Measurements from ENCODE around the gene SRSF4. TPM values are rescaled to one million over a fixed set of nuclear protein-coding genes. Genes with fewer than 3 reads are reported as not detected.

SRSF4 gene
- total RNA-seq (46.8 TPM), polyA plus RNA-seq (85.8 TPM)
- long read RNA-seq, donor 1, transcript SRSF4-201 (6 exons, 2,387 nt): major isoform, 9 of 10 reads
- long read RNA-seq, donor 1, partial matches to known transcripts: 0 of 10 reads
- long read RNA-seq, donor 1, other reads (novel, unspliced or antisense): 0 of 10 reads
- long read RNA-seq, donor 2, transcript SRSF4-202 (5 exons, 1,264 nt): minor isoform, 8 of 132 reads
- long read RNA-seq, donor 2, transcript SRSF4-201 (6 exons, 2,387 nt): major isoform, 70 of 132 reads
- long read RNA-seq, donor 2, partial matches to known transcripts: 53 of 132 reads
- long read RNA-seq, donor 2, other reads (novel, unspliced or antisense): 0 of 132 reads
- long read RNA-seq, donor 3, transcript SRSF4-201 (6 exons, 2,387 nt): major isoform, 43 of 45 reads
- long read RNA-seq, donor 3, partial matches to known transcripts: 0 of 45 reads
- long read RNA-seq, donor 3, other reads (novel, unspliced or antisense): 0 of 45 reads
- long read RNA-seq, donor 4, transcript SRSF4-201 (6 exons, 2,387 nt): major isoform, 22 of 23 reads
- long read RNA-seq, donor 4, partial matches to known transcripts: 0 of 23 reads
- long read RNA-seq, donor 4, other reads (novel, unspliced or antisense): 0 of 23 reads
- long read RNA-seq, donor 5, transcript SRSF4-202 (5 exons, 1,264 nt): minor isoform, 5 of 73 reads
- long read RNA-seq, donor 5, transcript SRSF4-201 (6 exons, 2,387 nt): major isoform, 56 of 73 reads
- long read RNA-seq, donor 5, partial matches to known transcripts: 11 of 73 reads
- long read RNA-seq, donor 5, other reads (novel, unspliced or antisense): 0 of 73 reads
- long read RNA-seq, donor 6, transcript SRSF4-201 (6 exons, 2,387 nt): major isoform, 36 of 36 reads
- long read RNA-seq, donor 6, partial matches to known transcripts: 0 of 36 reads
- long read RNA-seq, donor 6, other reads (novel, unspliced or antisense): 0 of 36 reads
- long read RNA-seq, donor 7, transcript SRSF4-201 (6 exons, 2,387 nt): major isoform, 41 of 43 reads
- long read RNA-seq, donor 7, partial matches to known transcripts: 0 of 43 reads
- long read RNA-seq, donor 7, other reads (novel, unspliced or antisense): 0 of 43 reads
- long read RNA-seq, donor 8, transcript SRSF4-201 (6 exons, 2,387 nt): major isoform, 21 of 28 reads
- long read RNA-seq, donor 8, partial matches to known transcripts: 6 of 28 reads
- long read RNA-seq, donor 8, other reads (novel, unspliced or antisense): 0 of 28 reads
- long read RNA-seq, donor 9, transcript SRSF4-201 (6 exons, 2,387 nt): major isoform, 19 of 32 reads
- long read RNA-seq, donor 9, partial matches to known transcripts: 9 of 32 reads
- long read RNA-seq, donor 9, other reads (novel, unspliced or antisense): 0 of 32 reads
- long read RNA-seq, donor 10, transcript SRSF4-201 (6 exons, 2,387 nt): major isoform, 31 of 34 reads
- long read RNA-seq, donor 10, partial matches to known transcripts: 0 of 34 reads
- long read RNA-seq, donor 10, other reads (novel, unspliced or antisense): 0 of 34 reads

DNA sequence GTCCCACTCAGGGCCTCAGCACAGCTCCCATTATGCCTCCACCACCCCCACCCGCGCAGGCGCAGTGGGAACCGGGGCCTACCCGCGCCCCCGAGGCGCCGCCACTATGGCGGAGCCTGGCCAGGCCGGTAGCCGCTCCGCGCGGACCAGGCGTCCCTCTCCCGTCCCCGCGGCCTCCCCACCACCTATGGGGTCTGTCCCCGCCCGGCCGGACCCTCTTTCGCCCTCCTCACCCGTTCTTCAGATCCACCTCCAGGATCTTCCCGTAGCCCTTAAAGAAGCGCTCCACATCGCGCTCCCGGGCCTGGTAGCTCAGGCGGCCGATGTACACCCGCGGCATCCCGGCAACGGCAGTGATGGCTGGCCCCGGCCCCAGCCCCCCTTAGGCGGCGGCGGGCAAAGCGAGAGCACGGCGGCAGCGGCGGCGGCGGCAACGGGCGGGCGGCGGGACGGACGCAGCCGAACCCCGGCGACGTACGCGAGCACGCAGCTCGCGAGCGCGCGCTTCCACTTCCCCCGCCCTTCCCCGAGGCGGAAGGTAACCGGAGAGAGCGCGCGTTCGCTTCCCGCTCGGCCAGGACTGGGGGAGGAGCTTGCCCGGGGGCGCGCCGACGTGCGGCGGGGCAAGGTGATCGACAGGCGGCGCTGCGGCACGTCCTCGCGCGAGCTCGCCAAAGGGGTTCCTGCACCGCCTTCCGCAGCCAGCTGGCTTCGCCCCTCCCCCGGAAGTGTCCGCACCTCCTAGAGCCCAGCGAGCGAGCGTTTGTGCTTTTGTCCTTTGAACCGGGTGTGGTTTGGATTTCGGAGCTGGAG is at the start of gene SRSF4:
Gene SRSF4 (minus strand): TSS at position 488 of the 813 bp plus-strand sequence. CDS start 148 bp downstream, at position 340.
- H3K36me3 ChIP-seq (ENCODE audit: control insufficient read depth in 2 of 2, insufficient read depth in 2 of 2, low read length in 1 of 2): peaks cover 4 to 17% of the 10 kb centered on the region in 2 donors
- no peaks in the 10 kb centered on the region for H3K9me3 ChIP-seq (ENCODE audit: control insufficient read depth in 2 of 2, insufficient read depth in 1 of 2, low read length in 1 of 2)
- H3K4me1 ChIP-seq (ENCODE audit: control insufficient read depth in 2 of 2, insufficient read depth in 2 of 2, low read length in 2 of 2): peaks cover 11 to 17% of the 10 kb centered on the region in 2 donors
- WGBS: under 1% methylated on average over 100 of the region's 100 CpGs
- no peaks in the 10 kb centered on the region for H3K27me3 ChIP-seq (ENCODE audit: control insufficient read depth in 2 of 2, insufficient read depth in 1 of 2, low read length in 1 of 2)
- peak within 1 kb of the TSS; percentile 98 to 99 for H3K27ac ChIP-seq (ENCODE audit: low read depth in 1 of 2, low read length in 1 of 2)
- DNase-seq (ENCODE audit: low read depth in 6 of 9, low spot score in 9 of 9): peak; percentile 91 to 99 (median 97)
- H3K4me3 ChIP-seq (ENCODE audit: low read length in 2 of 2): peak within 1 kb of the TSS; percentile 99 to 100

DNA sequence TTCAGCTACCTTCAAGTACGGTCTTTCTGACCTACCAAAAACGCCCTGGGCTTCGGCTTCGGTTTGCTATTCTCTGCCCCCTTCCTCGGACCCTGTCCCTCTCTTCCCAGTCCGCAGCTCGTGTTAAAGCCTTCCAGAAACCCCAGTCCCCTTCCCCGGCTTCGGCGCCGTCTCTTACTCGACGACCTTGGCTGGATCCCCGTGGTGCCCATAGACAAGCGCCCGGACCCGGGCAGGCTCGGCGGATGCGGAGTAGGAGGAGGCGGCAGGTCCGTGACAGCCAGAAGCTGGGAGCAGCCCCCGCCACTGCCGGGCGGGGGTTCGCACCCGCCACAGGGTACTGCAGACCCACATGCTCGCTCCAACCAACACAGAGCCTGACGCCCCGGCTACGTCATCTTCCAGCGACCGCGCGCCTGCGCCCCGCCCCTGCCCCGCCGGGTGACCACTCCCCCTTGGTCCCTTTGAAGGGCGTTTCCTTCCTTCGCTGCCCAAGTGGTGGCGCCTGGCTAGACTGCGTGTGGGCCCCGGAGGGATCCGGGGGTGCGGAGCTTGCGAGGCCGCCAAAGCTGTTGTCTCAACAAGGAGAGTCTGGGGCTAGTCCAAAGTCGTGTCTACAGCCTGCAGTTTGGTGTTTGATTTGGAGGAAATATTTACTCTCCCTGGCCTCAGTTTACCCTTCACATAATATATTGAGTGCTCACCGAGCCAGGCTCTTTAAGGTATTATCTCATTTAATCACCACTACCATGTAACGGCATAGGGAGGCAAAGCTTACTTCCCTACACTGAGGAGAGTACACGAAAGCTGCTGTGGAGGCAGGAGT is 49.1 kb upstream of the SRSF4 start, which contains the start of gene MECR:
Gene MECR (minus strand): TSS at position 382 of the 826 bp plus-strand sequence. CDS start 28 bp downstream, at position 354.
- peak within 1 kb of the TSS; percentile 60 to 61 for H3K4me3 ChIP-seq (ENCODE audit: low read length in 2 of 2)
- H3K9me3 ChIP-seq (ENCODE audit: control insufficient read depth in 2 of 2, insufficient read depth in 1 of 2, low read length in 1 of 2): no peaks in the 10 kb centered on the region
- H3K27ac ChIP-seq (ENCODE audit: low read depth in 1 of 2, low read length in 1 of 2): peak within 1 kb of the TSS in 1 of 2 donors; percentile 21
- peaks cover 4 to 14% of the 10 kb centered on the region in 2 donors for H3K4me1 ChIP-seq (ENCODE audit: control insufficient read depth in 2 of 2, insufficient read depth in 2 of 2, low read length in 2 of 2)
- peak; percentile 67 to 94 (median 84) for DNase-seq (ENCODE audit: low read depth in 6 of 9, low spot score in 9 of 9)
- peaks cover 8 to 17% of the 10 kb centered on the region in 2 donors for H3K27me3 ChIP-seq (ENCODE audit: control insufficient read depth in 2 of 2, insufficient read depth in 1 of 2, low read length in 1 of 2)
- H3K36me3 ChIP-seq (ENCODE audit: control insufficient read depth in 2 of 2, insufficient read depth in 2 of 2, low read length in 1 of 2): no peaks in the 10 kb centered on the region
- WGBS: 3% methylated on average over 52 of the region's 52 CpGs

DNA sequence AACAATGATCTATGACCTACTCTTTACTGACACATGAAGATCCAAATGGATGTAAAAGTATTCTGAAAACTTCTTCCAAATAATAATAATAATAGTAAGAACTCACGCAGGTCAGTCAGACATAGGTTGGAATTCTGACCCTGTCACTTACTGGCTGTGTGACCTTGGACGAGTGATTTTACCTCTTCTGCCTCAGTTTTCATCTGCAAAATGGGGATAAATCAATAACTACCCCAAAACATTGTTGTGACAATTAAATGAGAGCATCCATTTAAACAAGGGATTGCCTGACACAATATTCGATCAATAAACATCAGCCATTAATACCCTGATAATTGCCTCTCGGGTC is 48.5 kb upstream of the SRSF4 start:
- H3K27ac ChIP-seq (ENCODE audit: low read depth in 1 of 2, low read length in 1 of 2): no peak overlapping the region
- 19% methylated on average over 4 of the region's 4 CpGs for WGBS
- no peak for DNase-seq (ENCODE audit: low read depth in 6 of 9, low spot score in 9 of 9)
- H3K4me1 ChIP-seq (ENCODE audit: control insufficient read depth in 2 of 2, insufficient read depth in 2 of 2, low read length in 2 of 2): peaks cover 4 to 14% of the 10 kb centered on the region in 2 donors
- no peaks in the 10 kb centered on the region for H3K36me3 ChIP-seq (ENCODE audit: control insufficient read depth in 2 of 2, insufficient read depth in 2 of 2, low read length in 1 of 2)
- H3K9me3 ChIP-seq (ENCODE audit: control insufficient read depth in 2 of 2, insufficient read depth in 1 of 2, low read length in 1 of 2): no peaks in the 10 kb centered on the region
- peaks cover 8 to 13% of the 10 kb centered on the region in 2 donors for H3K27me3 ChIP-seq (ENCODE audit: control insufficient read depth in 2 of 2, insufficient read depth in 1 of 2, low read length in 1 of 2)
- H3K4me3 ChIP-seq (ENCODE audit: low read length in 2 of 2): peak overlapping the region; percentile 60 to 61

DNA sequence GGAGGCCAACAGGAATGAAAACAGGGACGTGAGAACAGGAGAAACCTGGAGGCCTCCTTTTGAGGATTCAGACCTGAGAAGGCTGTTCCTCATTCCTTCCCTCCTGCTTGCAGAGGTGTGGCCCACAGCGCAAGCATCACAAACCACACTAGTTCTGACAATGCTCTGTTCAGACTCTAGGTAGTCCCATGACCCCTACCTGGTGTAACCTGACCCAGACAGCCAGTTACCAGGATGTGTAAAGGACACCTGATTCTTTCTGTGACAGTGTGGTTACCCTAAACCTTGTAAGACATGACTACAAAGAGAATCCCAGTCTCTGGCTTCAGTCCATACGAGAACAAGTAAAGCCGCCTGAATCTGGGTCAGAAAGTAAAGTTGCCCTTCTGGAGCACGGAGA is 45.8 kb upstream of the SRSF4 start:
- no peak overlapping the region for H3K27ac ChIP-seq (ENCODE audit: low read depth in 1 of 2, low read length in 1 of 2)
- DNase-seq (ENCODE audit: low read depth in 6 of 9, low spot score in 9 of 9): no peak
- WGBS: 93% methylated on average over 5 of the region's 5 CpGs
- peaks cover 4 to 14% of the 10 kb centered on the region in 2 donors for H3K4me1 ChIP-seq (ENCODE audit: control insufficient read depth in 2 of 2, insufficient read depth in 2 of 2, low read length in 2 of 2)
- no peak overlapping the region for H3K4me3 ChIP-seq (ENCODE audit: low read length in 2 of 2)
- H3K36me3 ChIP-seq (ENCODE audit: control insufficient read depth in 2 of 2, insufficient read depth in 2 of 2, low read length in 1 of 2): peaks cover 0 to 4% of the 10 kb centered on the region in 2 donors
- peaks cover 0 to 2% of the 10 kb centered on the region in 2 donors for H3K27me3 ChIP-seq (ENCODE audit: control insufficient read depth in 2 of 2, insufficient read depth in 1 of 2, low read length in 1 of 2)
- no peaks in the 10 kb centered on the region for H3K9me3 ChIP-seq (ENCODE audit: control insufficient read depth in 2 of 2, insufficient read depth in 1 of 2, low read length in 1 of 2)

DNA sequence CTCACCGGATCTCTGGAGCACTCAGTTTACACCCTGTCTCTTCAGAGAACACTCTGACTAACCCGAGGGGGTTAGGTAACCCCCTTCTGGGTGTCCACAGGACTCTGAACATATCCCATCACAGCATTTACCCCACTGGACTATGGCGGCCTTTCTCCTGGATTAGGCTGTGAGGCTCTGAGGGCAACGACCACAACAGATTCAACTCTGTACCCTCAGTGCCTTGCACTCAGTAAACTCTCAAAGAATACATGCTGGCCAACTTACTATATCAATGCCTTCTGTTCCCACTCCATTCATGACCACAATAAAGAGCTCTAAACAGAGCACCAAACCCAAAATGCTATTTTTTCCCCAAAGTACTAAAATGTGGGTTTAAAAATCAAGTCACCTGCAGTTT is 43.7 kb upstream of the SRSF4 start:
- Histone ChIP-seq H3K27me3 (ENCODE audit: control insufficient read depth in 2 of 2, insufficient read depth in 1 of 2, low read length in 1 of 2) (no peaks in the 10 kb centered on the region), H3K36me3 (ENCODE audit: control insufficient read depth in 2 of 2, insufficient read depth in 2 of 2, low read length in 1 of 2) (peaks cover 0 to 4% of the 10 kb centered on the region in 2 donors), H3K4me1 (ENCODE audit: control insufficient read depth in 2 of 2, insufficient read depth in 2 of 2, low read length in 2 of 2) (peaks cover 2 to 9% of the 10 kb centered on the region in 2 donors), H3K4me3 (ENCODE audit: low read length in 2 of 2) (no peak overlapping the region), H3K27ac (ENCODE audit: low read depth in 1 of 2, low read length in 1 of 2) (no peak overlapping the region), H3K9me3 (ENCODE audit: control insufficient read depth in 2 of 2, insufficient read depth in 1 of 2, low read length in 1 of 2) (no peaks in the 10 kb centered on the region)
- WGBS: 98% methylated on average over 4 of the region's 4 CpGs
- no peak for DNase-seq (ENCODE audit: low read depth in 6 of 9, low spot score in 9 of 9)

DNA sequence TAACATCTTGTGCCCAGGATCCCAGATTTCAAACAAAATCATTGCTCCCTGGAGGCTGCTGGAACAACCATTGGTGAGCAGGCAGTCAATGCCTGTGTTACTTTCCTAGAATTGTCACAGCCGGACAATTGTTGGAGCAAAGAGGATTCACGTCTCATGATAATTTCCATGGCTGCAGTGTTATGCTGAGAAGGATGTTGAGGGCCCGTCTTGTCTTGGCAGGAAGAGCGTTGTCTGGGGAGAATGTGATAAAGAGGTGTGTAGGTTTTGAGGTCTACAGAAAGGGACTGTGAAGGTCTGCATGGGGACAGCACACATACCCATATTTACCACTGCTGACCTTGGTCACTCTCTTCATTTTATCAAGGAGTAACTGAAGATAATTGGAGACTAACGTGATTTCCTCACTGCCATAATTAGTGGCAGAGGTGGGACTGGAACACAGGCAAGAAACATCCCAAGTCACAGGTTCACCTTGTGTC is 42.7 kb upstream of the SRSF4 start:
- peaks cover 0 to 4% of the 10 kb centered on the region in 2 donors for H3K36me3 ChIP-seq (ENCODE audit: control insufficient read depth in 2 of 2, insufficient read depth in 2 of 2, low read length in 1 of 2)
- H3K4me1 ChIP-seq (ENCODE audit: control insufficient read depth in 2 of 2, insufficient read depth in 2 of 2, low read length in 2 of 2): no peaks in the 10 kb centered on the region
- no peak overlapping the region for H3K27ac ChIP-seq (ENCODE audit: low read depth in 1 of 2, low read length in 1 of 2)
- H3K9me3 ChIP-seq (ENCODE audit: control insufficient read depth in 2 of 2, insufficient read depth in 1 of 2, low read length in 1 of 2): no peaks in the 10 kb centered on the region
- H3K4me3 ChIP-seq (ENCODE audit: low read length in 2 of 2): no peak overlapping the region
- WGBS: 97% methylated on average over 5 of the region's 5 CpGs
- H3K27me3 ChIP-seq (ENCODE audit: control insufficient read depth in 2 of 2, insufficient read depth in 1 of 2, low read length in 1 of 2): no peaks in the 10 kb centered on the region
- DNase-seq (ENCODE audit: low read depth in 6 of 9, low spot score in 9 of 9): no peak

DNA sequence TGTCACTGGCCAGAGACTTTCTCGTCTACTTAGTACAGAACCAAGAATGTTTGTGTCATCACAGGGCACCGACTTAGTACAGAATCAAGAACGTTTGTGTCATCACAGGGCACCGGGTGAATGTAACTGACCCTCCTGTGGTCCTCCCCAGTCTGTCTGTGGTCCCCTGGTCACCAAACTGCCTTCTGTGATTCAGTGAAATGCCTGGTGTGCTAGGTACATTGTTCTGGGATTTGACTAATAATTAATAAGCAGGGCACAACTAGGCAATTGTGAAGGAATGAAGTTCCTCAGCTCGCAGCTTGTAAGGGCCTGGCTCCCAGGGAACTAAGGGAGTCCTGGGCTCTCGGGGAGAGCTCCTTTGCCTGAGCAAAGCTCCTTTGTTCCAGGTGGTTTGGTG is 41.8 kb upstream of the SRSF4 start:
- WGBS: 96% methylated on average over 6 of the region's 6 CpGs
- H3K36me3 ChIP-seq (ENCODE audit: control insufficient read depth in 2 of 2, insufficient read depth in 2 of 2, low read length in 1 of 2): peaks cover 0 to 4% of the 10 kb centered on the region in 2 donors
- no peak for DNase-seq (ENCODE audit: low read depth in 6 of 9, low spot score in 9 of 9)

More for the DNA sequence above, 41.8 kb upstream of the SRSF4 start:
- no peaks in the 10 kb centered on the region for H3K9me3 ChIP-seq (ENCODE audit: control insufficient read depth in 2 of 2, insufficient read depth in 1 of 2, low read length in 1 of 2)
- no peak overlapping the region for H3K27ac ChIP-seq (ENCODE audit: low read depth in 1 of 2, low read length in 1 of 2)
- H3K4me3 ChIP-seq (ENCODE audit: low read length in 2 of 2): no peak overlapping the region
- H3K27me3 ChIP-seq (ENCODE audit: control insufficient read depth in 2 of 2, insufficient read depth in 1 of 2, low read length in 1 of 2): no peaks in the 10 kb centered on the region
- no peaks in the 10 kb centered on the region for H3K4me1 ChIP-seq (ENCODE audit: control insufficient read depth in 2 of 2, insufficient read depth in 2 of 2, low read length in 2 of 2)
